Measurements from ENCODE around the gene POT1.
A peak's percentile ranks its signal among the peaks of the same experiment; 100 is the strongest.

GRCh38 chr7:124784879-124785818 is 144.5 kb downstream of the POT1 start:
- TF ChIP-seq, protein P1, sequence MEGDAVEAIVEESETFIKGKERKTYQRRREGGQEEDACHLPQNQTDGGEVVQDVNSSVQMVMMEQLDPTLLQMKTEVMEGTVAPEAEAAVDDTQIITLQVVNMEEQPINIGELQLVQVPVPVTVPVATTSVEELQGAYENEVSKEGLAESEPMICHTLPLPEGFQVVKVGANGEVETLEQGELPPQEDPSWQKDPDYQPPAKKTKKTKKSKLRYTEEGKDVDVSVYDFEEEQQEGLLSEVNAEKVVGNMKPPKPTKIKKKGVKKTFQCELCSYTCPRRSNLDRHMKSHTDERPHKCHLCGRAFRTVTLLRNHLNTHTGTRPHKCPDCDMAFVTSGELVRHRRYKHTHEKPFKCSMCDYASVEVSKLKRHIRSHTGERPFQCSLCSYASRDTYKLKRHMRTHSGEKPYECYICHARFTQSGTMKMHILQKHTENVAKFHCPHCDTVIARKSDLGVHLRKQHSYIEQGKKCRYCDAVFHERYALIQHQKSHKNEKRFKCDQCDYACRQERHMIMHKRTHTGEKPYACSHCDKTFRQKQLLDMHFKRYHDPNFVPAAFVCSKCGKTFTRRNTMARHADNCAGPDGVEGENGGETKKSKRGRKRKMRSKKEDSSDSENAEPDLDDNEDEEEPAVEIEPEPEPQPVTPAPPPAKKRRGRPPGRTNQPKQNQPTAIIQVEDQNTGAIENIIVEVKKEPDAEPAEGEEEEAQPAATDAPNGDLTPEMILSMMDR (IDR thresholded peaks at IDR 0.05), result peak; percentile 62 to 75 (median 63)
- TF ChIP-seq POLR2A (IDR thresholded peaks at IDR 0.05) (no peak), POLR2AphosphoS5 (IDR thresholded peaks at IDR 0.05) (no peak), EP300 (IDR thresholded peaks at IDR 0.05; ENCODE audit: low read depth) (no peak)

All from transverse colon (tissue), 4 donors.